GM18870 (cell line): ENCODE results near the gene IL4R.
"Not testable (repeated sequence)": the region's sequence is repeated elsewhere in the genome, so short reads cannot be mapped to it uniquely, and the experiment has no call there.

Source experiments
- ATAC-seq: cut with Tn5 transposase; IDR thresholded peaks from one replicate; pipeline ENCODE4 v1.9.1; 2021; ENCODE audit warnings: moderate library complexity; ENCODE audit not compliant: unreplicated experiment

The IL4R gene

GRCh38 chr16:27401768-27402568 is 88.2 kb downstream of the IL4R start, which contains the start of gene IL21R:
Gene IL21R (plus strand): TSS chr16:27402174. CDS start chr16:27430072, 27,898 bp downstream.
- ATAC-seq: peak; percentile 44

DNA sequence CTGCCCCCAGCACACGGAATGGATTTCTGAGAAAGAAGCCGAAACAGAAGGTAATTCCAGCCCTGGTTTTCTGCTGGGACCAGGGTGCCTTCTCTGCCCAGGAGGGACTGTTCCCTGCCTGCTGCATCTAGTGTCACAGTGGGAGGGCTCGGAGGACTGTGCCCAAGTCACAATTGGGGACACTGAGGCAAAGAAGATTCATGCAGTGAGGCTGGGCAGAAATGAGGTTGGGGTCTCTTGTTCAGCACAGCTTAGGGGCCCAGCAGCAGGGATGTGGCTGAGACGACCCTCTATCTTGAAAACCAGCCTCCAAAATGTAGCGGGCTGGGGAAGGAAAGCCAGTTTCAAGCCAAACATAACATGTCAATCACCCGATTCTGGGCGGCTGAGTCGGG is 88.8 kb downstream of the IL4R start:
- ATAC-seq: no peak

DNA sequence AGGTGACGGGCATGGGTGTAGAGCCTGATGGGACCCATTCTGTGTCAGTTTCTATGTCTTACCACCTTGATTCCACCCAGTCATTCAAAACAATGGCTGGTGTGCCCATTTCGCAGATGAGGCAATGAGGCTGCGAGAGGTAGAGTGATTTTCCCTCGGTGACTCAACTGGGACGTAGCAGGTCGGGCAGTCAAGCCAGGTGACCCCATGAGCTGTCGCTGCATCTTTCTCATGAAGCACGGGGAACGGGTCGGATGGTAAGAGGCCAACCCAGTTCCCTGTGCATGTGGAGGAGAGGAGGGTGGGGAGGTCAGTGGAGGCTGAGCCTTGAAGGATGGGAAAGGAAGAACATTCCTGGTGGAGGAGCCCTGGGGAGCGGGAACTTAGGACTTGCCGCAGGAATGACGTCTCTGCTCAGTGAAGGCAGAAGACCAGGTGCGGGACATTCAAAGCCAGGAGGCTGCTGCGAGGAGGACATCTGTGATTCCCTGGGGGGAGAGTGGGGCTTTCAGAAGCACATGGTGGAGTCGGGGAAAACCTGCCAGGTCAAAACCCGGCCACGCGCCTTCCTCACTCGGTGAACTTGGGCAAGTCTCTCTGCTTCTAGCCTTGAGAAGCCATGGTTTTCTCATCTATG is 89.3 kb downstream of the IL4R start:
- ATAC-seq: no peak

- ATAC-seq: no peak
Measured at GRCh38 chr16:27403601-27403992, 89.8 kb downstream of the IL4R start.

- no peak for ATAC-seq
Measured at GRCh38 chr16:27404163-27404823, 90.5 kb downstream of the IL4R start.

- ATAC-seq: no peak
Measured at GRCh38 chr16:27405546-27406451, 92.0 kb downstream of the IL4R start.

DNA sequence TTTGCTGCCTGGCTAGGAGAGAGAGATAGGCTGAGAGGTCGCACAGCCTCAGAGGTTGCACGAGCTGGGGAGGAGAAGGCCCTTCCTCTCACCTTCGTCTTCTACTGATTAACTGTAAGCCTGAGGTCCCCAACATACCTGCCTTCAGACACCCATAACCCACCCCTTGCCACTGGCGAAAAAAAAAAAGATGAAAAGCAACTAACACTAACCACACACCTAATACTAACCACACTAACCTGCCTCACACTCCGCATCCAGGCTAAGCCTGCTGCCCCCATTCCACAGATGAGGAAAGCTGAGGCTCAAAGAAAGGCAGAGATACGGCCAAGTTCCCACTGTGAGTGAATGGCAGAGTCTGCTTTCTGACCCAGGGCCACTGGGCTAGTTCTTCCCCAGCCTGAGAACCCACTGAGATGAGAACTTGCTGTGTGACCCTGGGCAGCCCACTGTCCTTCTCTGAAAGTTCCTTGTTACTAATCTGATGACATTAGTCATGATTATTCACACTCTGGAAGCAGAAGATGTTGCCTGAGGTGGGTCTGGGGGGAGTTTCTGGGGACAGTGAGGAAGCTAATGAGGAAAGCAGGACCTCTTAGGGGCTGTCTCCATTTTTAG is 92.8 kb downstream of the IL4R start:
- ATAC-seq: no peak

GRCh38 chr16:27407133-27407532 is 93.4 kb downstream of the IL4R start:
- no peak for ATAC-seq

GRCh38 chr16:27408012-27408601 is 94.3 kb downstream of the IL4R start:
- ATAC-seq: peak; percentile 46

GRCh38 chr16:27408602-27409031 is 94.8 kb downstream of the IL4R start:
- ATAC-seq: peak; percentile 33

DNA sequence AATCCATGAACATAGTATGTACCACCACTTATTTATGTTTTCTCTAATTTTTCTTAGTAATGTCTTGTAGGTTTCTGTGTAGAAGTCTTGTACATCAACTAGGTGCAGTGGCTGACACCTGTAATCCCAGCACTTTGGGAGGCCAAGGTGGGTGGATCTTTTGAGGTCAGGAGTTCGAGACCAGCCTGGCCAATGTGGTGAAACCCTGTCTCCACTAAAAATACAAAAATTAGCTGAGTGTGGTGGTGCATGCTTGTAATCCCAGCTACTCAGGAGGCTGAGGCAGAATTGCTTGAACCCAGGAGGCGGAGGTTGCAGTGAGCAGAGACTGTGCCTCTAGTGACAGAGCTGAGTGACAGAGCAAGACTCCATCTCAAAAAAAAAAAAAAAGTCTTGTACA is 96.2 kb downstream of the IL4R start:
- not testable (repeated sequence) for ATAC-seq

DNA sequence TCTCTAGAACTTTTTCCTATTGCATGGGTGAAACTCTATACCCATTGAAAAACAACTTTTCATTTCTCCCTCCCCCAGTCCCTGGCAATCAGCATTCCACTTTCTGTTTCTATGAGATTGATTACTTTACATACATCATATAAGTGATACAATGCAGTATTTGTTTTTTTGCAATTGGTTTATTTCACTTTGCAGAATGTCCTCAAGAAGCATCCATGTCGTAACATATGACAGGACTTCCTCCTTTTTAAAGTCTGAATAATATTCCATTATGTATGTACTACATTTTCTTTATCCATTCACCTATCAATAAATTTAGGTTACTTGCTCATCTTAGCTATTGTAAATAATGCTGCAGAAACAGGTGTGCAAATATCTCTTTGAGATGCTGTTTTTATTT is 97.0 kb downstream of the IL4R start:
- no peak for ATAC-seq

- ATAC-seq: no peak
Measured at GRCh38 chr16:27413956-27414355, 100.2 kb downstream of the IL4R start.
